Measurements from ENCODE around the gene PDXK.

The PDXK gene

DNA sequence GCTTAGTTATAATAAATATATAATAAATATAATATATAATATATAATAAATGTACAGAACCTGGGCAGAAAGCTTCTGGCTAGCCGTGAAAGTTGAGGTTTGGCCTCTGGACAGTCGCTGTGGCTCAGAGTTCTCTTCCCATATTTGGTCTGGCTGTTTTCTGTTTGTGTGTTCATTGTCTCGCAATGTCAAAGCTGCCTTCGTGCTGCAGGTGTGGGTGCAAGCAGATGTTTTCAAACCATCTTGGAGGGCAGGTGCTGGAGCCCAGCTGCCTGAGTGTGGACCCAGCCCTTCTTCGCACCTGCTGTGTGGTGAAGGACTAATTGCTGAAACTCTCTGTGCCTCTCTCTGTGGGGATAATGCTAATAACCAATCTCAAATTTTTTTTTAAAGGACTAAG is 60.7 kb downstream of the PDXK start:
- TF ChIP-seq, protein P1, sequence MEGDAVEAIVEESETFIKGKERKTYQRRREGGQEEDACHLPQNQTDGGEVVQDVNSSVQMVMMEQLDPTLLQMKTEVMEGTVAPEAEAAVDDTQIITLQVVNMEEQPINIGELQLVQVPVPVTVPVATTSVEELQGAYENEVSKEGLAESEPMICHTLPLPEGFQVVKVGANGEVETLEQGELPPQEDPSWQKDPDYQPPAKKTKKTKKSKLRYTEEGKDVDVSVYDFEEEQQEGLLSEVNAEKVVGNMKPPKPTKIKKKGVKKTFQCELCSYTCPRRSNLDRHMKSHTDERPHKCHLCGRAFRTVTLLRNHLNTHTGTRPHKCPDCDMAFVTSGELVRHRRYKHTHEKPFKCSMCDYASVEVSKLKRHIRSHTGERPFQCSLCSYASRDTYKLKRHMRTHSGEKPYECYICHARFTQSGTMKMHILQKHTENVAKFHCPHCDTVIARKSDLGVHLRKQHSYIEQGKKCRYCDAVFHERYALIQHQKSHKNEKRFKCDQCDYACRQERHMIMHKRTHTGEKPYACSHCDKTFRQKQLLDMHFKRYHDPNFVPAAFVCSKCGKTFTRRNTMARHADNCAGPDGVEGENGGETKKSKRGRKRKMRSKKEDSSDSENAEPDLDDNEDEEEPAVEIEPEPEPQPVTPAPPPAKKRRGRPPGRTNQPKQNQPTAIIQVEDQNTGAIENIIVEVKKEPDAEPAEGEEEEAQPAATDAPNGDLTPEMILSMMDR (IDR thresholded peaks at IDR 0.05; ENCODE audit: low read depth, low read length), result no peak
- H3K27ac ChIP-seq, result no peak overlapping the region
- DNase-seq, result no peak

GRCh38 chr21:43781846-43782245 is 62.9 kb downstream of the PDXK start:
- H3K9me3 ChIP-seq (ENCODE audit: severe bottlenecking), result no peaks in the 10 kb centered on the region
- H3K27me3 ChIP-seq (ENCODE audit: insufficient read depth, low read depth, severe bottlenecking), result no peaks in the 10 kb centered on the region
- TF ChIP-seq, protein P1 (IDR thresholded peaks at IDR 0.05; ENCODE audit: low read depth, low read length), result no peak
- no peaks in the 10 kb centered on the region for H3K36me3 ChIP-seq
- H3K4me3 ChIP-seq (ENCODE audit: low read depth, low read length), result no peak overlapping the region
- DNase-seq, result no peak
- H3K27ac ChIP-seq, result no peak overlapping the region

More for the DNA sequence above, 60.7 kb downstream of the PDXK start:
- no peaks in the 10 kb centered on the region for H3K27me3 ChIP-seq (ENCODE audit: insufficient read depth, low read depth, severe bottlenecking)
- H3K9me3 ChIP-seq (ENCODE audit: severe bottlenecking), result no peaks in the 10 kb centered on the region
- H3K36me3 ChIP-seq, result peaks cover 2% of the 10 kb centered on the region
- H3K4me3 ChIP-seq (ENCODE audit: low read depth, low read length), result no peak overlapping the region

GRCh38 chr21:43782431-43783097 is 63.6 kb downstream of the PDXK start:
- H3K27ac ChIP-seq, result no peak overlapping the region
- no peaks in the 10 kb centered on the region for H3K9me3 ChIP-seq (ENCODE audit: severe bottlenecking)
- no peak for DNase-seq
- no peaks in the 10 kb centered on the region for H3K27me3 ChIP-seq (ENCODE audit: insufficient read depth, low read depth, severe bottlenecking)
- no peaks in the 10 kb centered on the region for H3K36me3 ChIP-seq
- H3K4me3 ChIP-seq (ENCODE audit: low read depth, low read length), result no peak overlapping the region
- TF ChIP-seq, protein P1 (IDR thresholded peaks at IDR 0.05; ENCODE audit: low read depth, low read length), result no peak

DNA sequence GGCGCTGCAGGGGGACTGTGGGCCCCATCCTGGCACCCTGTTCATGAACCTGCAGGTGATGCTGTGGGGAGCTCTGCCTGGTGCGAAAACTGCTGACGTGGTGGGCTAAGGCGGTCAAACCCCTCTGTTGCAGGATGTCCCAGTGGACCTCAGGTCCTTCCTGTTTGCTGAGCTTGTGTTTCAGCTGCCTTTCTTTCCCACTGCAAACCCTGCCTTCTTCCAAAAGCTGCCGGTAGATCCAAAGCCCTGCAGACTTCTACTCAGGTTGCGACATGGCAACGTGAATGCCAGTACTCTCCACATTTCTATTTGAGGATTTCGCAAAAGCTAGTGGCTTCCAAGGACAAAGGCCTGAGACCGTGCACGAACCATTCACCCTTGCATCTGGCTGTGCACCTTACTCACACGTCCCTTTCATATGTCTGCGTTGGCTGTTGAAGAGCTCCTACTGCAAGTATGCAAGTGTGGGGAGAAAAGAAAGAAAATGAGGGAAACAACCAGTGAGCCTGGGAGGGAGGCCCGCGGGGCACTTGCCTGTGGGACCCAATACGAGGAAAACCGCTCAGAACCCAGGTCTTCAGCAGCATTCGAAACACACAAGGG is 64.3 kb downstream of the PDXK start:
- Histone ChIP-seq H3K27me3 (ENCODE audit: insufficient read depth, low read depth, severe bottlenecking) (no peaks in the 10 kb centered on the region), H3K27ac (no peak overlapping the region), H3K4me3 (ENCODE audit: low read depth, low read length) (no peak overlapping the region), H3K36me3 (no peaks in the 10 kb centered on the region), H3K9me3 (ENCODE audit: severe bottlenecking) (no peaks in the 10 kb centered on the region)
- TF ChIP-seq, protein P1 (IDR thresholded peaks at IDR 0.05; ENCODE audit: low read depth, low read length), result no peak
- DNase-seq, result no peak

GRCh38 chr21:43785134-43785533 is 66.2 kb downstream of the PDXK start:
- no peak overlapping the region for H3K27ac ChIP-seq
- TF ChIP-seq, protein P1 (IDR thresholded peaks at IDR 0.05; ENCODE audit: low read depth, low read length), result no peak
- H3K27me3 ChIP-seq (ENCODE audit: insufficient read depth, low read depth, severe bottlenecking), result no peaks in the 10 kb centered on the region
- no peak for DNase-seq
- H3K36me3 ChIP-seq, result peaks cover 6% of the 10 kb centered on the region
- H3K9me3 ChIP-seq (ENCODE audit: severe bottlenecking), result no peaks in the 10 kb centered on the region
- no peak overlapping the region for H3K4me3 ChIP-seq (ENCODE audit: low read depth, low read length)
